IPS-NIHi11 (cell line): Measurements from ENCODE around the gene TNPO3.

Source experiments
- DNase-seq: peaks from one replicate; pipeline ENCODE4 v3.0.0; 2012; ENCODE audit warnings: mixed read lengths, low spot score

TNPO3 gene

GRCh38 chr7:128939075-128939860 lies 115.6 kb downstream of the TNPO3 start:
- DNase-seq = no peak

GRCh38 chr7:128938544-128939074 lies 116.3 kb downstream of the TNPO3 start:
- no peak for DNase-seq

- peak; percentile 81 for DNase-seq
Measured at GRCh38 chr7:128937647-128938543, 117.0 kb downstream of the TNPO3 start, which contains the start of gene IRF5. IRF5 (plus strand) TSS chr7:128937927; CDS start chr7:128942082, 4,155 bp downstream.

- no peak for DNase-seq
Measured at GRCh38 chr7:128937271-128937646, 117.7 kb downstream of the TNPO3 start.

GRCh38 chr7:128936798-128937197 lies 118.1 kb downstream of the TNPO3 start:
- no peak for DNase-seq

- no peak for DNase-seq
Measured at GRCh38 chr7:128935342-128935730, 119.6 kb downstream of the TNPO3 start.

GRCh38 chr7:128934361-128935341 lies 120.3 kb downstream of the TNPO3 start:
- no peak for DNase-seq

- DNase-seq = no peak
Measured at GRCh38 chr7:128933180-128933891, 121.6 kb downstream of the TNPO3 start.

- DNase-seq = no peak
Measured at GRCh38 chr7:128932862-128933179, 122.1 kb downstream of the TNPO3 start.

GRCh38 chr7:128931965-128932861 lies 122.7 kb downstream of the TNPO3 start:
- DNase-seq = no peak

GRCh38 chr7:128931190-128931798 lies 123.6 kb downstream of the TNPO3 start:
- no peak for DNase-seq

- DNase-seq = no peak
Measured at GRCh38 chr7:128928882-128929788, 125.8 kb downstream of the TNPO3 start.

GRCh38 chr7:128928159-128928813 lies 126.6 kb downstream of the TNPO3 start:
- DNase-seq = no peak

- DNase-seq = no peak
Measured at GRCh38 chr7:128924707-128925588, 130.0 kb downstream of the TNPO3 start.

- no peak for DNase-seq
Measured at GRCh38 chr7:128923411-128923800, 131.5 kb downstream of the TNPO3 start.

- DNase-seq = no peak
Measured at GRCh38 chr7:128922496-128923410, 132.2 kb downstream of the TNPO3 start.
